GM19468 (cell line): ENCODE results near the gene PYGM.

Source experiments
- ATAC-seq: cut with Tn5 transposase; IDR thresholded peaks from one replicate; pipeline ENCODE4 v1.9.1; 2021; ENCODE audit warnings: mild to moderate bottlenecking, moderate library complexity, moderate number of reproducible peaks; ENCODE audit not compliant: unreplicated experiment; ENCODE audit errors: extremely low read depth

The PYGM gene

GRCh38 chr11:64754919-64755662, 4.7 kb downstream of the PYGM start:
- ATAC-seq, result no peak

DNA sequence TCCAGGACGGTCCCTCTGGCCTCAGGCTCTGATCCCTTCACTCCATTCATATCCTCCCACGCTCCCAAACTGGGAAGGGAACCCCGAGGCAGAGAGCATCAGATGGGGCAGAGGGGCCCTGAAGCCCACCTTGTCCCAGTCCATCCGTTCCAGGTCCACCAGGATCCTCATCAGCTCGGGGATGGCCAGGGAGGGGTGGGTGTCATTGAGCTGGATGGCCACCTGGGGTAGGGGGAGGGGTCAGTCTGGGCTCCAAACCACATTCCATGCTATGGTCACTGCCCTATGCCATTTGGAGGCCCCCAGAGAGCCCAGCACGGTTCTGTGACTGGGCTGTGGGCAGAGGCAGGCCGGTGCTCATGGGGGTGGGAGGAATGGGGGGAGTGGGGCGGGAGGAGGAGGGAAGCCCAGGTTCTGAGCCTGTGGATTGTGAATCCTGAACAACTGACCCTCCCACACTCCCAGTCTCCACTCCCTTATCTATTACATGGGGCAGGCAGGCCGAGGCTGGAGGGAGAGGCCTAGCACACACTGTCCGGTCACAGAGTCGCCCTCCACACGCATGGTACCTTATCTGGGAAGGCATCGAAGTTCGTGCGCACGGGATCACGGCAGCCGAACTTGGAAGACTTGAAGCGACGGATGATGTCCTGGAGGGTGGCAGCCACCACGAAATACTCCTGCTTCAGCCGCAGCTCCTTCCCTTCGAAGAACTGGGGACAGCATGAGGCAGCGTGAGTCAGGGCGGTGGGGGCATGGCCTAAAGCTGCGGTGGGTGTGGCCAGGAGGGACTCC, 5.5 kb downstream of the PYGM start:
- no peak for ATAC-seq

GRCh38 chr11:64753380-64754123, 6.2 kb downstream of the PYGM start:
- ATAC-seq, result no peak

DNA sequence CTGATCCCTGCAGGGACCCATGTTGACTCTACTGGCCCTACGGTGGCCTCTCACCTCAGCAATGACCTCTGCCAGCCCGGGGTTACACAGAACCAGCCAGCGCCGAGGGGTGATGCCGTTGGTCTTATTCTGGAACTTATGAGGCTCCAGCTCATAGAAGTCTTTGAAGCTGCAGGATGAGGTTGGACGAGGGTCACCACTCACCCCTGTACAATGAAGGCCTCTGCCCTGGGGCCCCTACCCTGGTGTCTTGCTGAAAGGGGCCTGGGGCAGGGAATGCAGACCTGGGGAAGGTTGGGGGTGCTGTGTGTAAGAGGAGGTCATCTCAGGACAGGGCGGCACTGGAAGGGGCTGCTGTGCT, 6.8 kb downstream of the PYGM start:
- ATAC-seq, result no peak

GRCh38 chr11:64752175-64752970, 7.4 kb downstream of the PYGM start:
- ATAC-seq, result no peak

- ATAC-seq, result no peak
These were observed 8.2 kb downstream of the PYGM start for GRCh38 chr11:64751580-64751979.

GRCh38 chr11:64751136-64751535, 8.6 kb downstream of the PYGM start:
- ATAC-seq, result no peak

DNA sequence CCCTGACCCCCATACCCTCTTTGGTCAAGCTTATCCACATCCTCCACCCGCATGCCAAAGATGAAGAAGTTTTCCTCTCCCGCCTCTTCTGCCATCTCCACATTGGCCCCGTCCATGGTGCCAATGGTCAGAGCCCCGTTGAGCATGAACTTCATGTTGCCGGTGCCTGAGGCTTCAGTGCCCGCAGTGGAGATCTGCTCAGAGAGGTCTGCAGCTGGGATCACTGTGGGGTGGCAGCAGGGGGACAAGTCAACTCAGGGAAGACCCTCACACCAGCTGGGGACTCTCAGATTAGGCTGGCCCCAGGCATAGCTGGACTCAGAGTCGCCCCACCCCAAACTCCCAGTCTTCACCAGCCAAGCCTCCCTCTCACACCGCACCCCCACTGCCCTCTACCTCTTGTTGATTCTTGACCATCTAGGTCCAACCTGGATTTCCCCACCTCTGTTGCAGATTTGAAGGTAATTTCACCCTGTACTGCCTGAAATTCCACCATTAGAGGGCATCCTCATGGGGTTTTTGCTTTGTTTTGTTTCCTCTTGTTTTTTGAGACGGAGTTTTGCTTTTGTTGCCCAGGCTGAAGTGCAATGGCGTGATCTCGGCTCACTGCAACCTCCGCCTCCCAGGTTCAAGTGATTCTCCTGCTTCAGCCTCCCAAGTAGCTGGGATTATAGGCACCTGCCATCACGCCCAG, 9.3 kb downstream of the PYGM start:
- ATAC-seq, result no peak

DNA sequence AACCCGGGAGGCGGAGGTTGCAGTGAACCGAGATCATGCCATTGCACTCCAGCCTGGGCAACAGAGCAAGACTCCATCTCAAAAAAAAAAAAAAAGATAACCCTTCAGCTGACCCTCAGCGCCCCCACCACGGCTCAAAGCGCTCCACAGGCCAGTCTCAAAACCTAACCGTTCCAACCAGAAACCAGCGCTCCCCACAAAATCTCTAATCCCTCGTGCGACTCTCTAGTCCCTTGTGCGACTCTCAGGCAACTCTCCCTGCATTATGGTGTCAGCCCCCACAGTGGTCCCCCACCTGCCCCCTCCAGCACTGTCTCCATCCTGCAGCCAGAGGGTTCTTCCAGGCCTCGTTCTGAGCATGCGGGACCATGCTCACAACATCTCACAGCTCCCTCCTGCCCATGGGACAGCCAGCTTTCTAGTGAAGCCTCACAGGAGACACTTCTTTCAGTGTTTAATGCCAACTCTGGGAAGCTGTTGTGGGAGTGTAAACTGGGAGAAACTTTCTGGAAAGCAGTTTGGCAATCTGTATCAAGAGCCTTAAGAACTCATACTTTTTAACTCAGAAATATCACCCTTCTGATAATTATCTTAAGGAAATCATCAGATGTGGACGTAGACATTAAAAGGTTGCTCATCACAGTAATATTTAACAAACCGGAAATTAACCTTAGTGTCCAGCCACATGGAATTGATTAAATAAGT, 11.7 kb downstream of the PYGM start:
- ATAC-seq, result no peak

DNA sequence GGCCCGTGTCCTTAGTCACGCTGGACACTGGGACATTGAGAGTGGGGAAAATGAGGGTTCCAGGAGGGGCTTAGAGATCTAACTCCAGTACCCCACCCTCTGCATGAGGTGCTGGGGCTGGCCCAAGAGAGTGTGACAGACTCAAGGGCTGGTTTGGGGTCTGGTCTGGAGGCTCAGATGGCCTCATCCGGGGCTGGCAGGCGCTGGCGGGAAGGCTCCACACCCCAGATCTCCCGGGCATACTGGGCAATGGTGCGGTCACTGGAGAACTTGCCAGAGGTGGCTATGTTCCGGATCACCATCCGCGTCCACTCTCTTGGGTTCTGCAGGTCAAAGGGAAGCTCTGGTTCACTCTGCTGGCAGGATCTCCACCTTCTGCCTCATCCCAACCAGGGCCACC, 13.3 kb downstream of the PYGM start:
- ATAC-seq, result no peak

DNA sequence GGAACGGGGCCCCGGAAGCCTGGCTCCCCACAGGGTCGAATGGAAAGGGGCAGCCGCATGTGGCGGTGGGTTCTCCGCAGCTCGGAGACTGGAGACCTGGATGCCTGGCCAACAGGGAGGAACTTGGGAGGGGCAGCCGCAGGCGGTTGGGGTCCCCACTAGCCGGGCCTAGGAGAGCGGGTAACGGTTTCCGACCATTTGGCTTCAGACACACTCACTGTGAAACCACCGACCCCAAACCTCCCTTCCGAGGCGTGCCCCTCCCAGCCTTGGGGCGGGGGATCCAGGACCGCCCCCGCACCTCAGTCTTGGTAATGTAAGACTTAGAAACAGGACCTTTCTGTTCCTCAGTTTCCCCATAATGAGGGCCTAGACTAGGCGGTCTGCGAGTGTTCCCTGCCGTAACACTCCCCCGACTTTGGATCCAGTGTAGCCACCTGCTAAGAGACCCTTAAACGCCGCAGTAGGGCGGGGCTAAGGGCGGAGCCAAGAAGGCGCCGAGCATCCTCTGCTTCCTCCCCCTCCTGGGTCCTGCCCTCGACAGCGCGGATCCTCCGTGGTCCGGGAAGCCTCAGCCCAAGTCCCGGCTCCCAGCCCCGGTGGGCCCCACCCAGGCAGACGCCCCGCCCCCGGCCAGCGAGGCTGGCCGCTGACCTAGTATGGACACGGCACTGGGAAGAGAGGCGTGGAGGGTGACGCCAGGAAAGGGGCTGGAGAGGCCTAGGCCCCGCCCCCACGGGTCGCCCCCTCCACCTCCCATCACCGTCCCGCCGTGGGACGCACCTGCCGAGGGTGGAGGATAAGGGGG, 14.0 kb downstream of the PYGM start:
- no peak for ATAC-seq

GRCh38 chr11:64745189-64745520, 14.6 kb downstream of the PYGM start:
- ATAC-seq, result no peak

DNA sequence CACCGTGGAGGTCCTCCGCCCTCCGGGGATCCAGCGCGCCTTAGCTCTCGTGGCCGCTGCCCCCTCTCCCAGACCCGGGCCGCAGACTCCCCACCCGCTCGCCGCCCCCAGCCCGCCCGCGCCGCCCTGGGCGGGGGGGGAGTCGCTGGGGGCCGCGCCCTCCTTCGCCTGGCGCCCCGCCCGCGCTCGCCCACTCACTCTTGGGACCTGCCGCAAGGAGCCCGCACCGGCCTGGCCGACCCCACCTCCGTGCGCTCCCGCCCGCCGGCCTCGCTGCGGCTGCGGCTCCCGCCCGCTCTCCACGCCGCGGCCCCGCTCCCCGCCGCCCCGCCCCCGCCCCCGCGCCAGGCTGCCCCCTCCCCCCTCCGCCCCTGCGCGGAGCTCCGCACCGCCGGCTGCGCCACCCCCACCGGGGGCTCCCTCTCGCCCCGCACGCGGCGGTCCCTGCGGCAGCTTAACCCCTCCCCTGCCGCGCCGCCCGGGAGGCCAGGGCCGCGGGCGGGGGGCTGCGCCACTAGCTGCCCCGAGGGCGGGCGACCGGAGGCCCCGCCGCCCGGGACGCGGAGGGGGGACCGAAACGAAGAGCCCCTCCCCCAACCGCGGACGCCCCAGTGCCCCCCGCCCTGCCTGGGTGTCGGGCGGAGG, 15.1 kb downstream of the PYGM start:
- ATAC-seq, result no peak

DNA sequence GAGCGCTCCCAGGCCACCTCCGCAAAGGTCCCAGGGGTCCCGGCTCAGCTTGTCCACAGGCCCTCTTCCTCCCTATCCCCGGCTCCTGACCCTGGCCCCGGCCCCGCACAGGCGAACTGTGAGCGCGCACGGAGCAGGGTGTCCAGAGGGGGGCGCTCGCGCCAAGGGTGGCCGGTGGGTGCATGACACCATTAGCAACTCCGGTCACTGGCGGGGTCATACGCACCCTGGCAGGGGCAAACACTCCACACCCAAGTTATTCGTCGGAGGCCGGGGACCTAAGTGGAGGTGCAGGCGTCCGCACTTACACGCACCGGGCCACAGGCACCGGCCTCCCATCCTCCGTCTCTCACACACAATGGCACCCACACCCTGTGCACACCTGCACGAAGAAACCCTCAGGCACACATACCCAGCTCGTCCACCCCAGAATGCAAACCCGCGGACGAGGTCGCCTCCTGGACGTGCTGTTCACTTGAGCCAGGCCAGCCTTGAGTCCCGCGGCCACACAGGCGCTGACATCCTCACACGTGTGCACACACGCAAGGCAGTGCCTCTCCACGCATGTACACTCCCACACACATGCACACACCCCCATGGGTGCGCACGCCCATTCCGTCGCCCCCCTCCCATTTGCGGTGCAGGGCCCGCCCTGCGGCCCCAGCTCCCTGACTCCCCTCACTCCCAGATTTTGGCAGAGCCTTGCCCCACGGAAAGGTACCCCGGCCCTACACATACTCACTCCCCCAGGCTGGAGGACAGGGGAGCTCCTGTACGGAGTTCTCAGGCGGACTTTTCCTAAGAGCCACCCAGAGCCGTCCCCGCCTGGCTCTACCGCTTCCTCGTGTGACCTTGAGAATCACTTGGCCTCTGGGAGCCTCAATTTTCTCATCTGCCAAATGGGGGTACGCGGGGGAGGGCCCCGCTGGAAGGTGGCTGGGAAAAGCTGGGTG, 15.9 kb downstream of the PYGM start, which contains the start of gene RASGRP2:
TSS of gene RASGRP2 (minus strand) at position 552 of the 953 bp plus-strand sequence. CDS start 1,276 bp downstream, outside the sequence.
- ATAC-seq, result no peak

- no peak for ATAC-seq
These were observed 16.7 kb downstream of the PYGM start for GRCh38 chr11:64742889-64743590.
